Hematopoietic multipotent progenitor cell (in vitro differentiated cells): ENCODE data around the gene ZFYVE1. TPM values are rescaled to one million over a fixed set of nuclear protein-coding genes. Genes with fewer than 3 reads are reported as not detected.

ENCODE experiments used
- DNase-seq, 3 donors: peaks; one replicate each; pipeline ENCODE4 v3.0.0-alpha.2; 2011 to 2015; ENCODE audit warnings: low read depth in 2 of 3, low spot score in 2 of 3
- small RNA-seq: library from RNA; depleted of rRNA; stranded (forward); fragments of <200 nt; gene quantifications from one replicate; pipeline ENCODE3, GENCODE V24; 2012
- total RNA-seq: library from RNA; depleted of rRNA; stranded (reverse); fragments of >200 nt; gene quantifications from one replicate; pipeline ENCODE4 v1.2.3, GENCODE V29; 2012

Gene ZFYVE1
- total RNA-seq, 1 donor = 22.9 TPM

- DNase-seq = no peak
Measured at GRCh38 chr14:72925815-72926291, 101.1 kb downstream of the ZFYVE1 start.

- DNase-seq = no peak
Measured at GRCh38 chr14:72925171-72925759, 101.6 kb downstream of the ZFYVE1 start.

GRCh38 chr14:72924337-72924736 is 102.6 kb downstream of the ZFYVE1 start:
- no peak for DNase-seq

GRCh38 chr14:72921396-72921795 is 105.5 kb downstream of the ZFYVE1 start:
- DNase-seq = no peak

GRCh38 chr14:72920008-72920407 is 106.9 kb downstream of the ZFYVE1 start:
- DNase-seq = no peak

Small RNA genes lying within 50 kb of the gene (small RNA-seq; reads per million reads assigned to genes)
- not detected for gene RN7SL586P

Other genes starting within 250 kb of the ZFYVE1 start
- under 0.01 TPM for gene DPF3, start 133.0 kb downstream of the ZFYVE1 start, total RNA-seq
- 10.2 TPM for gene DCAF4, start 100.6 kb downstream of the ZFYVE1 start, total RNA-seq
- gene RBM25, start 31.4 kb upstream of the ZFYVE1 start, total RNA-seq = 22.4 TPM
- 43.6 TPM for gene PSEN1, start 109.4 kb upstream of the ZFYVE1 start, total RNA-seq
- gene PAPLN, start 210.4 kb upstream of the ZFYVE1 start, total RNA-seq = 1.6 TPM